Spleen (tissue), 7 donors: Measurements from ENCODE around the gene BOD1L1.

Source experiments
- POLR2AphosphoS5 ChIP-seq, 3 donors: sonication (generic); formaldehyde crosslinking; IDR thresholded peaks; one replicate each; pipeline ENCODE4 v1.5.1; 2017; ENCODE audit warnings: antibody characterized with exemption in 3 of 3
- TF ChIP-seq, protein P1 (sequence below), 11 experiments: fragments of 200-600 bp in 7 of 11; fragments of 450-650 bp in 4 of 11; sonication (generic) in 4 of 11; IDR thresholded peaks in 8 of 11; conservative IDR thresholded peaks in 3 of 11; 1 replicate in 7 of 11; 2 replicates in 4 of 11; pipeline versions ENCODE4 v1.4.0 to v1.8.0; 2016 to 2021; ENCODE audit warnings: antibody characterized with exemption in 11 of 11, inconsistent platforms in 4 of 11, mild to moderate bottlenecking in 1 of 11
- donor health status: DM: no; HTN: no; CAD: no; lungs with moderate emphysema.
- donor health status: DM: no; HTN: no; CAD: no.
- donor health status: DM: no; HTN: no; CAD: no.

DNA sequence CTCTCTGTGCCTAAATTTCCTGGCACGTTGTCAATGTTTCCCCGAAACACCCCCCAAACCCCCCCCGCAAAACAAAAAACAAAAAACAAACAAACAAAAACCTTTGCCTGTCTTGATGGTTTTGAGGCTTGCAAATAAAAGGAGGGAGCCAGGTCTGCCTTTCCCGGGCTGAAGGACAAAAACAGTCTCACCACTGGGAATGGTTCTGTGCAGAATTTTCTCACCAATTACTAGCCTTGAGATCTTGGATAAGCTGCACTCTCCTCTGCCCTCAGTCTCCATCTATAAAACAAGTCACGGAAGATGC lies 98.8 kb downstream of the BOD1L1 start:
- TF ChIP-seq, protein P1, sequence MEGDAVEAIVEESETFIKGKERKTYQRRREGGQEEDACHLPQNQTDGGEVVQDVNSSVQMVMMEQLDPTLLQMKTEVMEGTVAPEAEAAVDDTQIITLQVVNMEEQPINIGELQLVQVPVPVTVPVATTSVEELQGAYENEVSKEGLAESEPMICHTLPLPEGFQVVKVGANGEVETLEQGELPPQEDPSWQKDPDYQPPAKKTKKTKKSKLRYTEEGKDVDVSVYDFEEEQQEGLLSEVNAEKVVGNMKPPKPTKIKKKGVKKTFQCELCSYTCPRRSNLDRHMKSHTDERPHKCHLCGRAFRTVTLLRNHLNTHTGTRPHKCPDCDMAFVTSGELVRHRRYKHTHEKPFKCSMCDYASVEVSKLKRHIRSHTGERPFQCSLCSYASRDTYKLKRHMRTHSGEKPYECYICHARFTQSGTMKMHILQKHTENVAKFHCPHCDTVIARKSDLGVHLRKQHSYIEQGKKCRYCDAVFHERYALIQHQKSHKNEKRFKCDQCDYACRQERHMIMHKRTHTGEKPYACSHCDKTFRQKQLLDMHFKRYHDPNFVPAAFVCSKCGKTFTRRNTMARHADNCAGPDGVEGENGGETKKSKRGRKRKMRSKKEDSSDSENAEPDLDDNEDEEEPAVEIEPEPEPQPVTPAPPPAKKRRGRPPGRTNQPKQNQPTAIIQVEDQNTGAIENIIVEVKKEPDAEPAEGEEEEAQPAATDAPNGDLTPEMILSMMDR (IDR thresholded peaks at IDR 0.05 in 8 of 11, conservative IDR thresholded peaks at IDR 0.05 in 3 of 11): no peak
- TF ChIP-seq POLR2AphosphoS5 (IDR thresholded peaks at IDR 0.05): no peak
